ENCODE data around the gene SLC39A11. TPM values are rescaled to one million over a fixed set of nuclear protein-coding genes. Genes with fewer than 3 reads are reported as not detected.

SLC39A11 gene
- total RNA-seq, 1 donor from 2014 or later: 23.2 TPM

DNA sequence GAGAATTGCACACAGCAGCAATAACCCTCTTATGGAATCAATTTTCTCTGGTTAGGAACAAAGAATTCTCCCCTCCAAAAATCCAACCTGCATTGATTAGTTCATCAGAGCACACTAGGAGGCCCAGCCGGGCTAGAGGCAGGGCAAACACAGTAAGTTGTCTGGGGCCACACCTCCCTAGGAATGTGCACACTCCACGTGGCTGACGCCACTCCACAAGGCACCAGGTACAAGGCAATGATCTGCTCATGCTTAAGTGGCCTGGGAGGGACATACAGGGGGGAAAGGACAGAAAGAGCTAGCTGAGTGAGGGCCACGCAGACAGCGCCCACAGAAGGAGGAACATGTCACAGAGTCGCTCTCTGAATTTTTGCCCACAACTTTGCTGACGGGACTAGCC lies 107.6 kb downstream of the SLC39A11 start:
- no peak overlapping the region for H3K4me3 Mint-ChIP-seq
- H3K27ac Mint-ChIP-seq: no peak overlapping the region
- TF ChIP-seq, protein P1, sequence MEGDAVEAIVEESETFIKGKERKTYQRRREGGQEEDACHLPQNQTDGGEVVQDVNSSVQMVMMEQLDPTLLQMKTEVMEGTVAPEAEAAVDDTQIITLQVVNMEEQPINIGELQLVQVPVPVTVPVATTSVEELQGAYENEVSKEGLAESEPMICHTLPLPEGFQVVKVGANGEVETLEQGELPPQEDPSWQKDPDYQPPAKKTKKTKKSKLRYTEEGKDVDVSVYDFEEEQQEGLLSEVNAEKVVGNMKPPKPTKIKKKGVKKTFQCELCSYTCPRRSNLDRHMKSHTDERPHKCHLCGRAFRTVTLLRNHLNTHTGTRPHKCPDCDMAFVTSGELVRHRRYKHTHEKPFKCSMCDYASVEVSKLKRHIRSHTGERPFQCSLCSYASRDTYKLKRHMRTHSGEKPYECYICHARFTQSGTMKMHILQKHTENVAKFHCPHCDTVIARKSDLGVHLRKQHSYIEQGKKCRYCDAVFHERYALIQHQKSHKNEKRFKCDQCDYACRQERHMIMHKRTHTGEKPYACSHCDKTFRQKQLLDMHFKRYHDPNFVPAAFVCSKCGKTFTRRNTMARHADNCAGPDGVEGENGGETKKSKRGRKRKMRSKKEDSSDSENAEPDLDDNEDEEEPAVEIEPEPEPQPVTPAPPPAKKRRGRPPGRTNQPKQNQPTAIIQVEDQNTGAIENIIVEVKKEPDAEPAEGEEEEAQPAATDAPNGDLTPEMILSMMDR (conservative IDR thresholded peaks at IDR 0.05): no peak
- DNase-seq (ENCODE audit: extremely low spot score, unreplicated experiment): no peak
- H3K9me3 Mint-ChIP-seq: no peaks in the 10 kb centered on the region
- peaks cover 4% of the 10 kb centered on the region for H3K4me1 Mint-ChIP-seq (ENCODE audit: unreplicated experiment)
- no peaks in the 10 kb centered on the region for H3K36me3 Mint-ChIP-seq
- H3K27me3 Mint-ChIP-seq: no peaks in the 10 kb centered on the region

DNA sequence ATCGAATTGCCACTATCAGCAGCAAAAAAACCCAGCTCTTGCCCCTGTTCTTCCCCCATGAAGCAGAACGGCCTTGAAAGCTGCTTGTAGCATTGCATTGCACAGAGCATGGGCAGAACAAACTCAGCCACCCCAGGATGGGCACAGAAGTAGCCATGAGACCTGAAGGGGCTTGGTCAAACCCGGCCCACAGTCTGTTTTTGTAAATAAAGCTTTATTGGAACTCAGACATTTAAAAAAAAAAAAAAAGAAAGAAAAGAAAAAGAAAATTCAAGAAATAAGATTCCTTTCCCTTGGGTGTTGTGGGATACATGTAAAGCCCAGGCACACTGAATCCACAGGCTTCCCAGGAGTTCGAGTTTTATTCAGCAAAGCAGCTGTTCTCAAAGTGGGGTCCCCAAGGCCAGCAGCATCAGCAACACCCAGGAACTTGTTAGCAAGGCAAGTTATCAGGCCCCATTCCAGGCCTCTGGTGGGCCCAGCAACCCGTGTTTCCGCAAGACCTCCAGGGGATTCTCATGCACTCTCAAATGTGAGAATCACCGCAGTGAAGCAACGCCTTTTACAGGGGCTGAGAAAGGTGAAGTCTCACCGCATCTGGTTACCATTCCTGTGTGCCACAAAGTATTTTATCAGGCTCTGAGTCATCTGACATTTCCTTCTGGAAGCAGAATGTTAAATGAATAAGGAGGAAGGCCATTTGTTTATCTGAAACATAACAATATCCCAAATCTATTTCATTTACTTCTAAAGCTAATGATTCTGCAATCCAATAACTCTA lies 108.2 kb downstream of the SLC39A11 start:
- Mint-ChIP-seq H3K4me1 (ENCODE audit: unreplicated experiment) (peaks cover 7% of the 10 kb centered on the region), H3K27me3 (no peaks in the 10 kb centered on the region), H3K36me3 (no peaks in the 10 kb centered on the region), H3K4me3 (no peak overlapping the region), H3K27ac (no peak overlapping the region), H3K9me3 (no peaks in the 10 kb centered on the region)
- no peak for DNase-seq (ENCODE audit: extremely low spot score, unreplicated experiment)
- TF ChIP-seq, protein P1 (conservative IDR thresholded peaks at IDR 0.05): no peak

DNA sequence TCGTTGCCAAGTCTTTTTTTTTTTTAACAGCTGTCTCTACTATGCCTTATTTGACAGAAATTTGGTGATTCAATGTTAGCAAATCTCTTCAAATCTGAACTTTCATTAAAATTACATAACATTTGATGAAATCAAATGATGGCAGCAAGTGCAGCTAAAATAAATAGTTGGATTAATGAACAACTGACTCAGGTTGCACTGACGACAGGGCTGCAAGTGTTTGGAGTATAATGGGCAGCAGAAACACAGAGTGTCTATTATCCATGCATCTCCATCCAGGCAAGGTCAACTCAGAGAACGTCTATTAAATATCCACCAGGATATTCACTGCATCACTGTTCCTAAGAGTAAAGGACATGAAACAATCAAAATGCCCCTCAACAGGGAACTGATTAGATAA lies 109.8 kb downstream of the SLC39A11 start:
- Mint-ChIP-seq H3K9me3 (no peaks in the 10 kb centered on the region), H3K4me1 (ENCODE audit: unreplicated experiment) (peaks cover 14% of the 10 kb centered on the region), H3K27me3 (no peaks in the 10 kb centered on the region), H3K36me3 (no peaks in the 10 kb centered on the region), H3K4me3 (no peak overlapping the region), H3K27ac (no peak overlapping the region)
- TF ChIP-seq, protein P1 (conservative IDR thresholded peaks at IDR 0.05): no peak
- DNase-seq (ENCODE audit: extremely low spot score, unreplicated experiment): no peak

DNA sequence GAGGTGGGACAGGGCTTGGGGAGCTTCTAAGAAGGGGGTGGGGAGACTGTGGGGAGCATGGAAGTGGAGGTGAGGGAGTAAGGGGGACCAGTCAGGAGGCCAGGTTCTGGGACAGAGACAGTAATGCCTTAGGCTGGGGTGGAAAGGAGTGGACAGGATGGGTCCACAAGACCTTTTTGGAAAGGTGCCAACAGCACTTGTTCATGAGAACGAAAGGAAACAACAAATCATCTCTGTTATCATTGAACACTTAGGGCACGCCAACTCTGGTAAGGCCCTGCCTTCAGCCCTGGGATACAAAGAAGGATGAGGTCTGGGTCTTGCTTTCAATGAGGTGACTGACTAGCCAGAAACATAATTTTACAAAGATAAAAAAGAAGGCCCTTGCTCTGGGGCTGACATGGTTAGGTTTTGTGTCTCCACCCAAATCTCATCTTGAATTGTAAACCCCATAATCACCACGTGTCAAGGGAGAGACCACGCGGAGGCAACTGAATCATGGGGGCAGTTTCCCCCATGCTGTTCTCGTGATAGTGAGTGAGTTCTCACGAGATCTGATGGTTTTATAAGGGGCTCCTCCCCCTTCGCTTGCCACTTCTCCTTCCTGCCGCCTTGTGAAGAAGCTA lies 113.8 kb downstream of the SLC39A11 start:
- no peak overlapping the region for H3K4me3 Mint-ChIP-seq
- TF ChIP-seq, protein P1 (conservative IDR thresholded peaks at IDR 0.05): no peak
- H3K27me3 Mint-ChIP-seq: no peaks in the 10 kb centered on the region
- no peaks in the 10 kb centered on the region for H3K9me3 Mint-ChIP-seq
- DNase-seq (ENCODE audit: extremely low spot score, unreplicated experiment): no peak
- H3K36me3 Mint-ChIP-seq: no peaks in the 10 kb centered on the region
- peaks cover 21% of the 10 kb centered on the region for H3K4me1 Mint-ChIP-seq (ENCODE audit: unreplicated experiment)
- H3K27ac Mint-ChIP-seq: no peak overlapping the region

DNA sequence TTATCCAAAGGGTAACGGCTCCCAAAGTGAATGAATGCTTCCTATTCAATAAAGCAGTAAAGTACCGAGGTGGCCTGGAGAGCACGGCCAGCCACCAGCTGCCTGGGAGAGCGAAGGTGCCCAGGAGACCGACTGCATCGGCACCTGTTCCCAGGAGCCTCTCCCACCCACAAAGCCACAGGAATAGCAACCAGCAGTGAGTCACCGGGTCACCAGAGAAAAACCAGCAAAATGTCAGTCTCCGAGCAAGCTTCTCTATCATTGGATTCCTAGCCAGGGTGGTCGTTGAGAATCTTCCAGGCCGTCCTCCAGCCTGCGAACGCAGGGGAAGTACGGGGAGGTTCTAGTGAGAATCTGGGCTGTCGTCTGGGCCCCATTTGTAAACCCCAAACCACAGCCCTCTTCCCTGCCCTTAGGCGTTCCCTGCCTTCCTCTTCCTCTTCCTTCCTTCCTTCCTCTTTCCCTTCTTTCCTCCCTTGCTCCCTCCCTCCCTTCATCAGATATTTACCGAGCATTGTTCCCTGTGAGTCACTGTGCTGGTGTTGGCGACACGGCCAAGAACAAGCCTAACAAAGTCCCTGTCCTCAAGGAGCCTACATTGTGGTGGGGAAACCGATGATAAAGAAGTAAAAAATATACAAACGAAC lies 114.6 kb downstream of the SLC39A11 start:
- TF ChIP-seq, protein P1 (conservative IDR thresholded peaks at IDR 0.05): no peak
- Mint-ChIP-seq H3K4me1 (ENCODE audit: unreplicated experiment) (peaks cover 25% of the 10 kb centered on the region), H3K4me3 (no peak overlapping the region), H3K36me3 (no peaks in the 10 kb centered on the region), H3K27me3 (no peaks in the 10 kb centered on the region), H3K9me3 (no peaks in the 10 kb centered on the region), H3K27ac (peak overlapping the region; percentile 68)
- DNase-seq (ENCODE audit: extremely low spot score, unreplicated experiment): no peak

All from type B pancreatic cell (in vitro differentiated cells).